ENCODE results near the gene SUSD1.

DNA sequence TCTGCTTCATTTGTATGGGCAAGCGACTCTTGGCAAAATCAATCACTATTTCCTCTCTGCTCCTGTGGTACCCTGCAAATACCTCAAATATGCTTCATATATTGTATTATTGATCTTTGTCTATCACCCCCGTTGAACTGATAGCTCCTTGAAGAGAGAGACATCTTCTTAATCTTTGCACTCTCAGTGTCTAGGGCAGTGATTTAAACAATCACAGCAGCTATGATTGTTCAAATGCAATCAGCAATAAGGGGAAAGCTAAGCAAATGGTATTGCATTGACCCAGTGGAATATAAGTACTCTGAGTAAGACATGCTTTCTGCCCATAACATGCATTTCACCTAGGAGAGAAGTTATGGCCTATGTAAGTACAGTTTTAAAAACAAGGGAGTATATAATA, 90.2 kb downstream of the SUSD1 start:
- TF ChIP-seq, protein P1, sequence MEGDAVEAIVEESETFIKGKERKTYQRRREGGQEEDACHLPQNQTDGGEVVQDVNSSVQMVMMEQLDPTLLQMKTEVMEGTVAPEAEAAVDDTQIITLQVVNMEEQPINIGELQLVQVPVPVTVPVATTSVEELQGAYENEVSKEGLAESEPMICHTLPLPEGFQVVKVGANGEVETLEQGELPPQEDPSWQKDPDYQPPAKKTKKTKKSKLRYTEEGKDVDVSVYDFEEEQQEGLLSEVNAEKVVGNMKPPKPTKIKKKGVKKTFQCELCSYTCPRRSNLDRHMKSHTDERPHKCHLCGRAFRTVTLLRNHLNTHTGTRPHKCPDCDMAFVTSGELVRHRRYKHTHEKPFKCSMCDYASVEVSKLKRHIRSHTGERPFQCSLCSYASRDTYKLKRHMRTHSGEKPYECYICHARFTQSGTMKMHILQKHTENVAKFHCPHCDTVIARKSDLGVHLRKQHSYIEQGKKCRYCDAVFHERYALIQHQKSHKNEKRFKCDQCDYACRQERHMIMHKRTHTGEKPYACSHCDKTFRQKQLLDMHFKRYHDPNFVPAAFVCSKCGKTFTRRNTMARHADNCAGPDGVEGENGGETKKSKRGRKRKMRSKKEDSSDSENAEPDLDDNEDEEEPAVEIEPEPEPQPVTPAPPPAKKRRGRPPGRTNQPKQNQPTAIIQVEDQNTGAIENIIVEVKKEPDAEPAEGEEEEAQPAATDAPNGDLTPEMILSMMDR (conservative IDR thresholded peaks at IDR 0.05; ENCODE audit: low read depth, low read length): no peak
- TF ChIP-seq EZH2 (IDR thresholded peaks at IDR 0.05; ENCODE audit: low read length, unreplicated experiment) (no peak), EZH2phosphoT487 (IDR thresholded peaks at IDR 0.05; ENCODE audit: borderline replicate concordance, low read length) (no peak)

All from PC-3 (cell line).